Measurements from ENCODE around the gene PIP4K2B.

PIP4K2B gene

DNA sequence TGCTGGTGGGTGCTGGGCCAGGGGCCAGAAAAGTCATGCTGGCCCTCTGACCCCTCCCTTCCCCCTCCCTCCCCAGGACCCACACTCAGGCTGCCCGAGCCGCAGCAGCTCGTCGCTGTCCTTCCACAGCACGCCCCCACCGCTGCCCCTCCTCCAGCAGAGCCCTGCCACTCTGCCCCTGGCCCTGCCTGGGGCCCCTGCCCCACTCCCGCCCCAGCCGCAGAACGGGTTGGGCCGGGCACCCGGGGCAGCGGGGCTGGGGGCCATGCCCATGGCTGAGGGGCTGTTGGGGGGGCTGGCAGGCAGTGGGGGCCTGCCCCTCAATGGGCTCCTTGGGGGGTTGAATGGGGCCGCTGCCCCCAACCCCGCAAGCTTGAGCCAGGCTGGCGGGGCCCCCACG lies 77.6 kb downstream of the PIP4K2B start:
- TF ChIP-seq CTCF (IDR thresholded peaks at IDR 0.05) = no peak
- Histone ChIP-seq H3K4me1 (peaks cover 0 to 6% (median 1%) of the 10 kb centered on the region in 4 donors), H3K27ac (no peak overlapping the region), H3K36me3 (peaks cover 37 to 97% (median 74%) of the 10 kb centered on the region in 3 donors), H3K9me3 (no peaks in the 10 kb centered on the region), H3K27me3 (no peaks in the 10 kb centered on the region), H3K4me3 (no peak overlapping the region)
- intact Hi-C loops (cut with DNase I; ENCODE audit: low total_unique reads) = no loop called here
- DNase-seq = no peak

DNA sequence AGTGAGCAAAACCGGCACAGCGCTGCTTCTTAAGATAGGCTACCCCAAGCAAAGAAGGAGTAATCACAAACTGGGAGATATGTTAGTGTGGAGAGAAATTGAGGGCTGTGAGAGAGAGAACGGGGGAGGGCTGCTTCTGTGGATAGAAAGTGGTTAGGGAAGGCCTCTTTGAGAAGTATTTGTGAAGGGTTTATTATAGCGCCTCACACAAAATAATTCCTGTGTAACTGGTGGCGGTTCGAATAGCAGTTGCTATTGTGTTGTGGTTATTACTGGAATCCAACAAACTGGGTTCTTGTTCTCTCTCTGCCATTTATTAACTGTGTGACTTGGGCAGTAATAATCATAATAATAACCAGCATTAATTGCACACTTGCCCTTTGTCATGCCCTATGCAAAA lies 78.4 kb downstream of the PIP4K2B start:
- no peak overlapping the region for H3K4me3 ChIP-seq
- H3K9me3 ChIP-seq = no peaks in the 10 kb centered on the region
- H3K27ac ChIP-seq = no peak overlapping the region
- TF ChIP-seq CTCF (IDR thresholded peaks at IDR 0.05) = no peak
- H3K27me3 ChIP-seq = no peaks in the 10 kb centered on the region
- intact Hi-C loops (cut with DNase I; ENCODE audit: low total_unique reads) = no loop called here
- DNase-seq = no peak
- H3K4me1 ChIP-seq = peaks cover 0 to 6% (median 1%) of the 10 kb centered on the region in 4 donors
- H3K36me3 ChIP-seq = peaks cover 45 to 100% (median 83%) of the 10 kb centered on the region in 3 donors

- Histone ChIP-seq H3K4me1 (peaks cover 0 to 6% (median 1%) of the 10 kb centered on the region in 4 donors), H3K27me3 (no peaks in the 10 kb centered on the region), H3K4me3 (no peak overlapping the region), H3K27ac (no peak overlapping the region), H3K9me3 (no peaks in the 10 kb centered on the region), H3K36me3 (peaks cover 53 to 100% (median 84%) of the 10 kb centered on the region in 3 donors)
- no peak for TF ChIP-seq CTCF (IDR thresholded peaks at IDR 0.05)
- intact Hi-C loops (cut with DNase I; ENCODE audit: low total_unique reads) = no loop called here
- DNase-seq = no peak
Observed at GRCh38 chr17:38719943-38720641, 79.3 kb downstream of the PIP4K2B start.

GRCh38 chr17:38719289-38719942 lies 79.9 kb downstream of the PIP4K2B start:
- no peaks in the 10 kb centered on the region for H3K9me3 ChIP-seq
- H3K4me3 ChIP-seq = no peak overlapping the region
- intact Hi-C loops (cut with DNase I; ENCODE audit: low total_unique reads) = no loop called here
- no peak overlapping the region for H3K27ac ChIP-seq
- H3K36me3 ChIP-seq = peaks cover 55 to 100% (median 84%) of the 10 kb centered on the region in 3 donors
- no peak for TF ChIP-seq CTCF (IDR thresholded peaks at IDR 0.05)
- no peak for DNase-seq
- H3K27me3 ChIP-seq = no peaks in the 10 kb centered on the region
- H3K4me1 ChIP-seq = peaks cover 0 to 2% (median under 1%) of the 10 kb centered on the region in 4 donors

- peaks cover 67 to 100% (median 90%) of the 10 kb centered on the region in 3 donors for H3K36me3 ChIP-seq
- H3K4me1 ChIP-seq = no peaks in the 10 kb centered on the region
- DNase-seq = no peak
- H3K4me3 ChIP-seq = no peak overlapping the region
- H3K9me3 ChIP-seq = no peaks in the 10 kb centered on the region
- TF ChIP-seq CTCF (IDR thresholded peaks at IDR 0.05) = no peak
- intact Hi-C loops (cut with DNase I; ENCODE audit: low total_unique reads) = no loop called here
- no peak overlapping the region for H3K27ac ChIP-seq
- H3K27me3 ChIP-seq = no peaks in the 10 kb centered on the region
Observed at GRCh38 chr17:38717139-38717745, 82.1 kb downstream of the PIP4K2B start.
